GM21737 (cell line): ENCODE measurements around the gene CDON.
"Not testable (repeated sequence)": the region's sequence is repeated elsewhere in the genome, so short reads cannot be mapped to it uniquely, and the experiment has no call there.

Experiments used
- ATAC-seq: cut with Tn5 transposase; IDR thresholded peaks from one replicate; pipeline ENCODE4 v1.9.1; 2021; ENCODE audit warnings: mild to moderate bottlenecking, moderate library complexity; ENCODE audit not compliant: unreplicated experiment

The CDON gene

DNA sequence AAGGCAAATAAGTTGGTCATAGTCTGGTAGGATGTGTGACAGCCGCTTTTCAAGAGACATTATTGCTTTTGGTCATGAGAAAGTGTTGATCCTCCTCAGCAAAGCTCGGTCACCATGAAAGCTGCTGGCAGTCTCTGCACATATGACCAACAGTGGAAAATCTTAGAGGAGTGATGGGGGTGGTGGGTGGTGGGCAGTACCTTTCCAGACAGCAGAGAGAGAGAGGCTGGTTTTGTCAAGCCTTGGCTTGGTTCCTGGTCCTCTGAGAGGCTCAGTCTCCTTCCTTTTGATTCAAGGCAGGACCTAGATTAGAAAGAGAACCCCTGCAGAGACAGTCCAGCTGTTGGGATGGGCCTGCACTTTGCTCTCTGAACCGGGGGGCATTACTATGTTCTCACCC is 136.9 kb downstream of the CDON start:
- ATAC-seq: no peak

GRCh38 chr11:125925247-125925740 is 137.4 kb downstream of the CDON start:
- ATAC-seq: no peak

DNA sequence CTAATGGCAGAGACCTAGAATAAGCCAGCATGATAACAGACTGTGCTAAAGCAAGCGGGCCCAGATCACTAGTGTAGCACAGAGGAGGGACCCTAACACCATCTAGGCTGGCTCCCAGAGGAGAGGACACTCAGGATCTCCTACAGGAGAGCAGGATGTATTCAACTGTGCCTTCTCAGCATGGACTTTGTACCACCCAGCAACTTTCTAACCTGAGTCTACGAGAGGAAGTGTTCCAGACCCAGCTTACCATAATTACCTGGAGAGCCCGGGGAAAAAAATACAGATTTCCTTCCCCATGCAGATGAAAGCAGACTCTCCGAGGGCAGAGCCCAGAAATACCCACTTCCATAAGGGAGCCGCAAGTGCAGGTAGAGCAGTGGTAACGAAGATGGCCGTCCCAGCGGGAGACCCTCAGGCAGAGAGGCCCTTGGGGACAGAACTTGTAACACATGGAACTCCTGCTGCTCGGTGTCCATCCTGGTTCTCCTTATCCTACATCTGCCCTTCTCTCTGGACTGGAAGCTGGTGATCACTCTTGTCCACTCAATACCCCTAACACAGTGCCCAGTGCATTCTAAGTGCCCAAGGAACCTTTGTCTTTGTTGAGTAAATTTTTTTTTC is 138.2 kb downstream of the CDON start:
- no peak for ATAC-seq

- ATAC-seq: no peak
Observed at GRCh38 chr11:125923633-125924032, 139.0 kb downstream of the CDON start.

DNA sequence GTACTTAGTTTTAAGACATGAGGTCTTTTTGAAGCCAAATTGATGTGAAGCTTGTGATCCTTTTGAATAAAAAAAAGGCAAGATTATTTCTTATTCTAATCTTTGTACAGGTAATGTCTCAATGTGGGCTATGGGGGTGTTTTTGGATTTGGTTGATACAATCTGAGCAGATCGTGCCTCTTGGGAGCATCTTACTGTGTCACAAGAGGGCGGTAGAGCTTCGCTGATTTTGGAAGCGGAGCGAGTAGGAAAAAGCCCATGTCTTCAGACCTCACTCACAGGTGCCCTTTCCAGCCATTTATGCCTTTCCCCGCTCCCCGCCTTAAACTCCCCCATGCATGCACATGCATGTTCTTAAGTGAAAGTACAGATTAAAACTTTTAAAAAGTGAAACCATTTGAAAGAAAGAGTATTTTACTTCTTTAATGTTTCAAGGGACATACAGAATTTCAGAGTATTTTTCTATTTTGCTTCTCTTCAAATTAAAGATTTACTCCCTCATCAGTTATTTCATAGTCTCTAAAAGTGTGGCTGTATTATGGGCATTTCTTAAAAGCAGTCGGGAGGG is 139.6 kb downstream of the CDON start:
- ATAC-seq: no peak

GRCh38 chr11:125922156-125922555 is 140.5 kb downstream of the CDON start:
- no peak for ATAC-seq

DNA sequence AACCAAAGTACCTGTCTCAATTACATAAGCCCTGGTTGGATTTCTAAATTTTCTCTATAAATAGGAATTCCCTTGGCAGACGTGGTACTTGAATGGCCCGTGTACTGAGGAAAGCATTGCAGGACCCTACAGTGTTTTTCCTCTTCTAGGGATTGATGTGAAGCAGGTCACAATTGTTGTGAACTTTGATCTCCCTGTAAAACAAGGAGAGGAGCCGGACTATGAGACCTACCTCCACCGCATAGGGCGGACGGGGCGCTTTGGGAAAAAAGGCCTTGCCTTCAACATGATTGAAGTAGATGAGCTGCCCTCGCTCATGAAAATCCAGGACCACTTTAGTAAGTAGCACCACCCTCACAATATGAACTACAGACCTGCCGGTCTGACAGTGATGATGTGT is 141.6 kb downstream of the CDON start:
- no peak for ATAC-seq

DNA sequence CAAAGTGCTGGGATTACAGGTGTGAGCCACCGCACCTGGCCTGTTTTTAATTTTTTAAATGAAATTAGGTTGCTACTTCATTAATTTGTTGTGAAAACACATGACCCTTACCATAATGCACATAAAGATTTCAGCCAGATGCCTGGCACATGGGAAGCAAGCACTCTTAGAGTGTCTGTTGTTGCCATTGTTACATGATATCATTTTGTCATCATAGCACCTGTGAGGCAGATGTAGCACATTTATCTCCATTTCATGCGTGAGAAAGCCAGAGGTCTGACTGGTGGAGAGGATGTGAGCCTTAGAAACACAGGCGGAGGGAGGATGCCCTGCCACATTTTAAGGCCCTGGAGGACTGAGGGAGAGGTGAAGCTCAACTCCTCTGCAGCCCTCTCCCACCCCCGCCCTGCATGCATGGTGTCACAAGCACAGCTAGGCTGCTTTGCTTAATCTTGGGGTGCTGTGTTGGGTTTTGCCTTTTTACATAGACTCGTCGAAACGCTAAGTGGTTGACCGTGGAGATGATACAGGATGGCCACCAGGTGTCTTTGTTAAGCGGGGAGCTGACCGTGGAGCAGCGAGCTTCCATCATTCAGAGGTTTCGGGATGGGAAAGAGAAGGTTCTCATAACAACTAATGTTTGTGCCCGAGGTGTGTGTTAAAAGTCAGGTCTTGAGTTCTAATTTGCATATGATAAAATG is 144.4 kb downstream of the CDON start:
- ATAC-seq: no peak

DNA sequence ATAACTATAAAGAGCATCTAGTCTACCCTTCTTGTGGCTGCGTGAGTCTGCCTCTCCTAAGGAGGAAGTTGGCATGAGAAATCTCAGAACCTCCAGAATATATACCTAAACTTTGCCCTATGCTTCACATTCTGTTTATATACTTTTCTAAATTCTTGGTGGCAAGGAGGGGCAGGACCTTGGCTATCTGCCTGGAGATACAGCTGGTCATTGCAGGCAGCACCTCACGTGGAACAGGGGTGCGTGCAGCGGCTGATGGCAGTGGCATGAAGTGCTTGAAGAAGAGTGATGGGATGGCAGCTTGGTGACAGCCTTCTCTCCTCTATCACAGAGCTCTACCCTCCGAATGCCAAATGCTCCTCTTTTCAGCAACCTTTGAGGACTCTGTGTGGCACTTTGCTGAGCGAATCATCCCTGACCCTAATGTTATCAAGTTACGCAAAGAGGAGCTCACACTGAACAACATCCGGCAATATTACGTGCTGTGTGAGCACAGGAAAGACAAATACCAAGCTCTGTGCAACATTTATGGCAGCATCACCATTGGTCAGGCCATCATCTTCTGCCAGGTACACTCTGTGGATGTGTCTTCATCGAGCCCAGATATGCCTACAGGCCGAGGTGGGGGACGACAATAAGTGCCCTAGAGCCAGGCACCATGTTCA is 145.9 kb downstream of the CDON start:
- no peak for ATAC-seq

DNA sequence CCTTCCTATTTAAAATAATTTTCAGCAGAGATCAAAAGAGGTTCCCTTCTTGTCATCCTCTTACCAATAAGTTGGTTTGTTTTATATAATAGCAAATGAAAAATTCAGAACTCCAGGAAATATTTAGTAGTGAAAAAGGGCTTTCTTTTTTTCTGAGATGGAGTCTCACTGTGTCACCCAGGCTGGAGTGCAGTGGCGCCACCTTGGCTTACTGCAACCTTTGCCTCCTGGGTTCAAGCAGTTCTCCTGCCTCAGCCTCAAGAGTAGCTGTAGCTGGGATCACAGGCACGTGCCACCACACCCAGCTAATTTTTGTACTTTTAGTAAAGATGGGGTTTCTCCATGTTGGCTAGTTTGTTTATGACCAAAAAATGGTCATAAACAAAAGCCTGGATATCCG is 148.1 kb downstream of the CDON start:
- ATAC-seq: not testable (repeated sequence)

- ATAC-seq: no peak
Observed at GRCh38 chr11:125910226-125910849, 152.3 kb downstream of the CDON start.
